Measurements from ENCODE around the gene SH3RF3.

Gene SH3RF3

DNA sequence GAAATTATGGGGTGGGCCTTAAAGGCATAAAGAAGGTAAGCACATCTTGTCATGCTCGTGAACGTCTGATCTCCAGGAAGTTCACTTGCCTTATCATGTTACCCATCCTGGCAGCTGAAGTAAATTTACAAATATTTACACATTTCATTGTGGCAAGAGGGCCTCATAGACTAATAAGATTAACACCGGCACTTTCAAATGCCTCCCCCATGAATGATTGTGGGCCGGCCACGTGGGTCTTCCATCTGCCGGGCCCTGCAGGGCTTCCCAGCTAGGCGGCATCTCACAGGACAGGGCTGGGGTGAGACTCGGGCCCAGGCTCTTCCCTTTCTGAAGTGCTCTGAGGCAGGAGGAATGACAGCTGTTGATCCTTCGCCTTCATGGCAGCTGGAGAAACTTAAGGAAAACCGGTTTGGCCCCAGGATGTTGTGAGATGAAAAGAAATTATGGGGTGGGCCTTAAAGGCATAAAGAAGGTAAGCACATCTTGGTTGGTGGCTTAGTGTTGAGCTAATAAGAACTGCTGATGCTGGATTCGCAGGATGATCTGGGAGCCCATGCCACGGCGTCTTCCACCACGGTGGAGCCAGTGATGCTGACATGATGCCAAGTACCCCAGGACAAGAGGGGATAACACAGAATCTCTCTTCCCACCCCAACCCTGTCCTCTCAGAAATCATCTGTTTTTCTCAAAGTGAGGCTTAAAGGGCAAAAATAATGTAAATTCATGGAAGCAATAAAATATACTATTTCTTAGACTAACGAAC lies 308.5 kb downstream of the SH3RF3 start:
- no peak for DNase-seq (ENCODE audit: low read depth)

DNA sequence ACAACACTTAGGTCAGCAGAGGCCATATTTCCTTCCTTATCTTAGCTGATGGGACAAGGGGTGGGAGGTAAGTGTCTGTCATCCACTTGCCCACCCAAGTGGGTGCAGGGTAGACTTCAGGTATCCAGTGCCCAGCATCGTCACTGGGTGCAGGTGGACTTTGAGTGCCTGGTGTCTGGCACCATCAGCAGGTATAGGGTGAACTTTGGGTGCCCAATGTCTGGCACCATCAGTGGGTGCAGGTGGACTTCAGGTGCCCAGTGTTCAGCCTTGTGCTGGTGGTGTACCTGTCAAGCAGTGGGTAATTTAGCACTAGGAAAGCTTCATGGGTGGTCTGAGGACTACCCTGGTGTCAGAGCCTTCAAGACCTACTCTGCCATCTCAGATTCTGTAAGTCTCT lies 309.1 kb downstream of the SH3RF3 start:
- DNase-seq (ENCODE audit: low read depth): no peak

DNA sequence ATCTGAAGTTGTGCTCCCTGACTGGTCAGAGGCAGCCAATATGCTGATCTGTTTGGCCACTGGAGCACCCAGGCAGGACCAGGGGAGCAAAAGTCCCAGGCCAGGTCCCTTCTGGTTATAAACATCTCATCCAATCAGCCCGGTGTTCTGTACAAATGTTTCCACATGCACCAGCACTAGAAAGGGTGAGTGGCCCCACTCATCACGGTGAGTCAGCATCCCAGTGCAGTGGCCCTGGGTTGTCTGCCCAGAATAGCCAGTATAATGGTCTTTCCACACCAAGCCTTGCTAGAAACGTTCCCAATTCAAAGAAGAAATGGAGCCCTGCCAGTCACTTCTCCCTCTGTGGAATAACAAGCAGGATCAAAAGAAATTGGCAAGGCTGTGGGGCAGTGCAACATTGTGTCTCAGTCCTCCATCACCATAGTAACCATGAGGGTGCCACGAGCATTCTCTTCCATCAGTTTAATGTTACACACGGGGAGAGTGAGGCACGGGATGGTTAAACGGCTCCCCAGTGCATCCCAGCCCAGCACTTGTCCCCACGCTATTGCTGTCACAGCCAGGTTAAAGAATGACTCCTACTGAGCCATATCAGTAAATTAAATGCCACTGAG lies 309.9 kb downstream of the SH3RF3 start:
- DNase-seq (ENCODE audit: low read depth): peak; percentile 70

DNA sequence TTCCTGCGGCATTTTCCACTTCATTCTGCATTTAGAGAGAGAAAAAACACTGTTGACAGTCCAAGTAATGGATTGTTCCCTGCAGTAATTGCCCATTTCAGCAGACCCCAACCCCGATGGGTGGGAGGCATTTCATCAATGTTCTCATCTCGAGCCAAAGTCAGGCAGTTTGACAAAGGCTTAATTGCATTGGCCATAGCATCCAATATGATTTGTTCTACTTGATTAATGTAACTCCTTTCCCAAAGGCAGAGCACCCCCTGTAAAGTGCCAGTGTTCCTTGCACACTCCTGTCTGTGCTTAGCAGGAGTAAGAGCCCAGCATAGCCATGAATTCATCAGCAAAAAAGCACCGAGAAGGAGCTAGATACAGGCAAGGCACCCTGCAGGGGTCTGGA lies 310.4 kb downstream of the SH3RF3 start:
- DNase-seq (ENCODE audit: low read depth): no peak

DNA sequence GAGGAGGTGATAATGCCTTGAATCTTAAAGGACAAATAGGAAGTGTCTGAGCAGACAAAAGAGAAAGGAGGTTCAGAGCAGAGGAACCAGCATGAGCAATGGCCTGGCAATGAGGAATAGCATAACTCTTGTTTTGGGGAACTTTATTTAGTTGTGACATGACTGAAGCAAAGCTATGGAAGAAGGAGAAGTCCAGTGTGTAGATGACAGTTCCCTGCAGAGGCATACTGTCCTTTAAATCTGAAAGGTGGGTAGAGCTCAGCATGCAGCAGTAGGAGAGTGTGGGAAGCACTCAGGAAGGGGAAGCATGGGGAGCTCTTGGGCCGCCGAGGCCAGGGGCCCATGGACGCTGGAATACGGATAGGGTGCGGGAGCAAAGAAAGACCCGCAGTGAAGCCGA lies 311.0 kb downstream of the SH3RF3 start:
- DNase-seq (ENCODE audit: low read depth): no peak

DNA sequence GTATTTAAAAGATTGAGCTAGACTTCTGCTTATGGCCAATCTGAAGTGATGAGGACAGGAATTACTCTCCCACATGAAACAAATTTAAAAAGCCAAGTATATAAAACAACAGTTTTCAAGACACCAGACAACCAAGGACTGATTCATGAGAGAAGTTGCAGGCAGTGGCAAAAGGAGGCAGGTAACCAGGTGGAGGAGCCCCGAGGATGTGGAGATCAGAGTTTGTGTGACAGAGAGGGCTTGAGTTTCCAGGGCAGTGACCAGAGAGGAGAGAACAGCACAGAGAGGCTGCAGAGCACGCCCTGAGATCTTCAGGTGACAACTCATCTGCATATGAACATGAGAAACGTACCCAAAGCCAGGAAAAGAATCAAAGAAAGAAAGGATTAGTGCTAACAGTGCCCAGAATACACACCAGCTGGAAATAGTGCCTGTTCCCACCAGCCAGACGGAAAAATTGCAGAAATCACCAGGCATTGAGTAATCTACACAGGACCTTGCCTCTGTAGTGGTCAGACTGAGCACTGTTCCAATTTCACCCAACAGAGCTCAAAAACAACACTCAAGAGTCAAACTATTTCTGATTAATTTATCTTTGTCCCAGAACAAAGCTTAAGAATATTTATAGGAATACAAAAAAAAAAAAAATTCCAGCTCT lies 311.6 kb downstream of the SH3RF3 start:
- no peak for DNase-seq (ENCODE audit: low read depth)

DNA sequence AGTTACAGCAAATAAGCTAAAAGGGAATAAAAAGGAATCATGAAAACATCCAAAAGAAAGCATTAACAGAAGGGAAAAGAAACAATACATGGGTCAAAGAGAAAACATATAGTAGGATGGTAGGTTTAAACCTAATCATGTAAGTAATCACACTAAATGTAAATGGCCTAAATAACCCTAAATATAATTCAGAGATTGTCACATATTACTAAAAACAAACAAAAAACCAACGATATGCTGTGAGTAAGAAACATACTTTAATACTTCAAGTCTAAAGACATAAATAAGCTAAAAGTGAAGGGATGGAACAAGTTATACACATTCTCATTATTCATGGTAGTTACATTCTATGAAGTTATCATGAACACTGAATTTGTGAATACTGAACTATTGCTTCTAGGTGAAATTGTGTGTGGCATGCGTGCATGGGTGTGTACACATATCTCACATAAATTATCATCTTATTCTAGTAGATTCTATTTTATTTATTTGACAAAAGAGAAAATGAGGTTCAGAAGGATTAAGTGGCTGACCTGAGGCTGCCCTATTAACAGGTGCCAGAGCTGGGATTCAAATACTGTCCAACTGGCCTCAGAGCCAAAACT lies 313.8 kb downstream of the SH3RF3 start:
- no peak for DNase-seq (ENCODE audit: low read depth)

DNA sequence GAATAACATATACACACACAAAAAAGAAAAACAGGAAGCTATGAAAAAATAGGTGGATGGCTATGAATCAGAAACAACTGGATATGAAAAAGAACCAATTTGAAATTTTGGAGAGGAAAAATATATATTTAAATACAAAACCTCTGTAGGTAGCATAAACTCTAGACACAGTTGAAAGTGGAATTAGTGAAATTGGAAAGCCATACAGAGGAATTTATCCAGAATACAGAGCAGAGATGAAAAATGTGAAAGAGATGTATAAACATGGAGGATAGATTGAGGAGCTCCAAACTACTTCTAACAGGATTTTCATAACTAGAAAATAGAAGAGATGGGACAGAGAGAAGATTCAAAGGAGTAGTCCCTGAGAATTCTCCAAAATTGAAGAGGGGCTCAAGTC lies 315.9 kb downstream of the SH3RF3 start:
- no peak for DNase-seq (ENCODE audit: low read depth)

DNA sequence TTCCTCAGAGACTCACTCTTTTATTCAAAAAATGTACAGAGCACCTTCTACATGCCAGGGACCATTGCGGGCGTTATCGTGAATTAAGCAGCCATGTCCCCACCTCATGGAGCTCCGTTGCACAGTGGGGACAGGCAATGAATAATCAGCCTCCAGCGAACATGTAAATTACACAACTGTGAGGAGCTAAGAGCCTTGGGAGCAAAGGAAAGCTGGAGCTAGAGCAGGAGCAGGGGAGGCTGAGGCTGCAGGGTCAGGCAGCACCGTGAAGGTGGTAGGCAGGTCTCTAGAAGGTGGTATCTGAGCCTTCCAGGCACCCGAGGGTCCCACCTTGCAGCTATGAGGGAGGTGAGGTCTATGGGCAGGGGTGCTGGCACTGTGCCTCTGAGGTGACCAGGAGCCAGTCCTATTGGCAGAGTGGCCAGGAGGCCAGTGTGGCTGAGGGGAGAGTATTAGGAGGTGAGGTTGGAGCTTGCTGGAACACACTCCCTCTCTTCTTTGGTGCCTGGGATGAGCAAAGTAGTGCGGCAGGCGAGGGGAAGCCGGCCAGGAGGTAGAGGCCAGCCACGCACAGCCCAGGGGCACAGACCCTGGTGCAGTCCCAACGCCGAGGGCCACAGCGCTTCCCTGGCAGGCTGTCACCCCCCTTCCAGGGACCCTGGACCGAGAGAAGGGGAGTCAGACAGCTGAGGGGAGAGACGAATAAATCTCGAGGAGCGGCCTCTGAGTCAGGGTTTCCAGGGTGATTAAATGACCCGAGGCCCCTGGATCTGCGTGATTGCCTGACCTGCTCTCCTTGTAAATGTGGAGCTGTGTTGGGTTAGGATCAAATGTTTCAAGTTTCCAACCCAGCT lies 317.5 kb downstream of the SH3RF3 start:
- no peak for DNase-seq (ENCODE audit: low read depth)

DNA sequence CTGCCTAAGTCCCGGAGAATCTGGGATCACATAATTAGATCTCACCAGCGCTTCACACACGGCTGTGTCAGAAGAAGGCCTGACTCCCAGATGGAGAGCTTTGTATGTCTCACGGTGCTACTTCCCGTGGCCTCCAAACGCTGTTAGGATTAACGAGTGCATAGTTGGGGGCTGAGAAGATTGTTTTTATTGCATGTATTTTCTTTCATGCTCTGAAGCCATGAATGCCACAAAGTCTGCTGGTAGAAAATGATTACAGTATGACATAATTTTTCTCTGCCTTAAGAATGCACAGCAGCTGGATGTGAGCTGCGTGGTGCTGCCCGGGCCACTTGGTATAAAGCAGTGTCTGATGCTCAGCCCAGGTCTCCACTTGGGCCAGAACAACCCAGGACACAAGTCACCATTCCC lies 318.3 kb downstream of the SH3RF3 start:
- peak; percentile 97 for DNase-seq (ENCODE audit: low read depth)

DNA sequence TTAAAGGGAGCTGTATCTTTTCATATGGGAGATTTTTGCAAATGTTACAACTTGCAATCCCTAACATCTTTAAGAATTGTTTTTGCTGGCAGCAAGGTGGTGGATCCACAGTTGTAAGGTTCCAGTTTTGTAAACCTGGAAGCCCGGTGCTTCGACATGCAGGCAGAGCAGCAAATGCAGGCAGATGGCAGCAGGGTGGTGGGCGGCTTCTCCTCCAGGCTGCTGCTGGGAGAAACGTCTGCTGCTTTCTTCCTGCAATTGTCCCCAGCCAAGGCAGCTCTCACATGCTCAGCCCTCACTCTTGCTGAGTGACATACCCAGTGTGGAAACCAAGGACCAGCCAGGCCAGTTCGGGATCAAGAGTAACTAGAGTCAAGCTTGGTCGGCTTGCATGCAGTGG lies 318.8 kb downstream of the SH3RF3 start:
- DNase-seq (ENCODE audit: low read depth): no peak

DNA sequence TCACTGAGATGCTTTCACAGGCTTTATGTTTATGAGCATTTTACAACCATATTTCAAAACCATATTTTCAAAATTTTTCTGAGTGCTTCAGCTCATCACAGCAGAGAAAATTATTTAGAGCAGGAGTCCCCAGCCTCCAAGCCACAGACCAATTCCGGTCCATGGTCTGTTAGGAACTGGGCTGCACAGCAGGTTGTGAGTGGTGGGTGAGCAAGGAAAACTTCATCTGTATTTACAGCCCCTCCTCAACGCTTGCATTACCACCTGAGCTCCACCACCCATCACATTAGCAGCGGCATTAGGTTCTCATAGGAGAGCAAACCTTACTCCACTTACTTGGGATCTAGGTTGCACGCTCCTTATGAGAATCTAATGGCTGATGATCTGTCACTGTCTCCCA lies 319.2 kb downstream of the SH3RF3 start:
- DNase-seq (ENCODE audit: low read depth): no peak

DNA sequence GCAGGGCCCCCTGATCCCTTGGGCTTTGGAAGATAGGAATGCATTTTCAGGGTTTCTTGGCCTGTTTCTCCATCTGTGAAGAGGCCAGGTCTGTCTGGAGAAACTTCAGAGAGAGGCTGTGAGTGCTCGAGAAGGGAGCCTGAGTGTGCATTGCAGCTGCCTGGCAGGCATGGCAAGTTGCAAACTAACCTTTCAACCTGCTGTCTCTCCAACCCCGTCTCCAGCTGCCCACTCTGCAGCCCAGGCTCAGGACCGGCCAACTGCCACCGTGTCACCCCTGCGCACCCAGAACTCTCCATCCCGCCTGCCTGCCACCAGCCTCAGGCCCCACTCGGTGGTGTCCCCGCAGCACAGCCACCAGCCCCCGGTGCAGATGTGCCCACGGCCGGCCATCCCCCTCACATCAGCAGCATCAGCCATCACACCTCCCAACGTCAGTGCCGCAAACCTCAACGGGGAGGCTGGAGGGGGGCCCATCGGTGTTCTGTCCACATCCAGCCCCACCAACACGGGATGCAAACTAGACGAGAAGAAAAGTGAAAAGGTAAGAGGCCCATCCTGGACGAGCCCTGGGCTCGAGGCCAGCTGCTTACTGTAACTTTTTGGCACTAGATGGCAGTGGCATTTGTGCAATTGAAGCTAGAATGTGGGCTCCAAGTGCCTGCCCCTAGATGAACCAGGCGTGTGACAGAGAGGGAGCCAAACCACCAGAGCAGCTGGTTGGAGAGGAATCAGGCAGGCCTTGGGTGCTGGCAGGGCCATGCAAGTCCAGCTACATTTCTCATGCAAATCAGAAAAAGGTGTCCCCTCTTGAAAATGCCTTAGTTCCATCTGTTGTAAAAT lies 320.2 kb downstream of the SH3RF3 start:
- DNase-seq (ENCODE audit: low read depth): no peak

DNA sequence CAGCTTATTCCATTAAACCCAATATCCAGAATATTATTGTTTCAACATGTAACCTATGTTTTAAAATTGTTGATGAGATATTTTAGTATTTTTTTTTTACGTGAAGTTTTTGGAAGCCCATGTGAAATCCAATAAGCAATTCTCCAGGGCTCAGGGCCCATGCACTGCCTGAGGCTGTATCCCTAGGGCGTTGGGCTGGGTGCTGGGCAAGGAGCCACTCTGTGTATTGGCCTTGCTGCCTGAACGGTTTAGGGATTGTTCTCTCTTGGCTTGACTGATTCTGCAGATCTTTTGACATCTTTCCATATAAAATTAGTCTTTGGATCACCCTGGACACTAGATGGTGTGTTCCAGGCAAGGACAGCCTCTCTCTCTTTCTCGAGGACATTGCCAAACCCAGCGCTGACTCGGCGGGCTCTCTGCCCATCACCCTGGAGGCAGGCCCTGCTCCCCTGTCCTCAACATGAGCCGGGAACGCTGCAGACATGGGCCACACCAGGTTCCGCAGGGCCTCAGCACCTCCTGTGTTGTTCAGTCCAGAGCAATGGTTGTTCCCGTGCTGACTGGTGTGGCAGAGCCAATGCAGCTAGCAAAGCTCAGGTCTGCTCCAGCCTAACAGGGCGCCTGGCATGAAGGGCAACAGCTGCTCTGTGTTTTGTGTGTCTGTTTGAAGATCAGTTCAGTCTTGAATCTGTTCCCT lies 321.7 kb downstream of the SH3RF3 start:
- no peak for DNase-seq (ENCODE audit: low read depth)

DNA sequence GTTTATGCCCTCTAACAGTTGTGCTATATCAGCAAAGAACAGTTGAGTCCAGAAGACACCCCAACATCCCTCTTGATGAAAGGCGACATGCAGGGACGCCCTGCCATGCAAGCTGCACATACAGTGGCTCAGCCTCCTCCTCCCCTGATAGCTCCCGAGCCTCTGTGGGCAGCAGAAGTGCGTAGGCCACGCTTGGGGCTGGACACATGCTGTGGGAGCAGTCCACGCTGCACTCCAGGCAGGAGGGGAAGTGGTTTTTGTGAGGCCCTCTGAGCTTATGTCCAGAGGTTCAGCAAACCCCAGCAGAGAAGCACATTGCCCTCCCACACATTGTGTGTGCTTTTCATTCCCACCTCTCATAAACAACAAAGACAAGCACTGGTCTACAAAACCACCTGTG lies 322.7 kb downstream of the SH3RF3 start:
- no peak for DNase-seq (ENCODE audit: low read depth)

DNA sequence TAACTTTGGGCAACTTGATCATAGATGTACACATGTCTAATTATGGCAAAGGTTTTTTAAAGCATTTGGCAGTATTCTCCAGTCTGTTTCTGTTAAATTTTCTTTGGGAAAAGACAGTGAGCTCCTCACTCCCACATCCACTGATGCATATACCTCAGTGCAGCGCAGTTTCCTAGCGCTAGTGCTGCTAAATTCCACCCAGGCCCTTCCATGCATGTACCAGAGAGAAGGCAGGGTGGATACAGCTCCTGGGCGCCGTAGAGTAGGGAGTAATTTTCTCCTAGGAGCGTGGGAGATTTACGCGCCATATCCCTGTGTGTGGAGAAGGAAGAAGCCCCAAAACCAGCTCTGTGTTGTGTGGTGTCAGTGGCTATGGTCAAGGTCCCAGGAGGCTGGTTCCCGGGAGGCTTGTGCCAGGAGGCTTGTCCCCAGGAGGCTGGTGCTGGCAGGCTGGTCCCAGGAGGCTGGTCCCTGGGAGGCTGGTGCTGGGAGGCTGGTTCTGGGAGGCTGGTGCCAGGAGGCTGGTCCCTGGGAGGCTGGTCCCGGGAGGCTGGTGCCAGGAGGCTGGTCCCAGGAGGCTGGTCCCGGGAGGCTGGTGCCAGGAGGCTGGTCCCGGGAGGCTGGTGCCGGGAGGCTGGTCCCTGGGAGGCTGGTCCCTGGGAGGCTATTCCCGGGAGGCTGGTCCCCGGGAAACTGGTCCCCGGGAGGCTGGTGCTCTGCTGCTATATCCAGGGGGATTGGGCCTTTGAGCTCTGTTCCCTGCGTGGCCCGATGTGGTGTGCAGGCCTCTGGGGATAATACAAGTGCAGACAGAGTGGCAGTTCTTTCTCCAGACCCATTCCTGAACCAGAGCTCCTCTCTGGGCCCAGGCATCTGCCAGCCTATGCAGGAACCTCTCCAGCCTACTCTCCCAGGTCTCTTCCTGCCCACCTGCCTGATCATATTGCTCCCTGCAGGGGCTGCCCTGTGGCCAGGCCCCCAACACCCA lies 323.6 kb downstream of the SH3RF3 start:
- DNase-seq (ENCODE audit: low read depth): no peak

DNA sequence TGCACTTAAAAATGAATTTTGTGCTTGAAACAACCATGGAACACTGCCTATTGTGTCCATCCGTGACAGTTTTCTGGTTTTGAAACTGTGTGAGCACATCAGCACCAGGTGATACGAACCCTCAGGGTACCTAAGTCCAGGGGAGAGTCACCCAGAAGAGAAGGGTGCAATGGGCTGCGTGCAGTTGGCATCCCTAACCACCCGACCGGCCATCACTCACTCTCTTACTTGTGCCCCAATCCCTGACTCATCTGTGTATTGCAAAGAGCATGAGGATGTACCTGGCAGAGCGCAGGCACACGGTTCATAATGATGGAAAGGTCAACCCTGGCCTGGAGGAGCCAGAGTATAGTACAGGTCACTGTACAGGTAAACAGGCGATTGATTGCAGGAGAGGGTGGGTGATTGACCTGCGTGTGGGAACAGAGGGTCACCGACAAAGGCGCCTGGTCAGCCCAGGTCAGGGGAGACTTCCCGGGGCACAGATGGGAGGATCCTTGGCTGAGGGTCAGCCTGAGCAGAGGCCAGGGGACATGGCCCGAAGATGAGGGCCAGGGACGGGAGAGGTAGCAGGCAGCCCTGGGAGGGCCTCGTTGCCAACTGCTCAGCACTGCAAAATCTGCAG lies 324.5 kb downstream of the SH3RF3 start:
- DNase-seq (ENCODE audit: low read depth): no peak

DNA sequence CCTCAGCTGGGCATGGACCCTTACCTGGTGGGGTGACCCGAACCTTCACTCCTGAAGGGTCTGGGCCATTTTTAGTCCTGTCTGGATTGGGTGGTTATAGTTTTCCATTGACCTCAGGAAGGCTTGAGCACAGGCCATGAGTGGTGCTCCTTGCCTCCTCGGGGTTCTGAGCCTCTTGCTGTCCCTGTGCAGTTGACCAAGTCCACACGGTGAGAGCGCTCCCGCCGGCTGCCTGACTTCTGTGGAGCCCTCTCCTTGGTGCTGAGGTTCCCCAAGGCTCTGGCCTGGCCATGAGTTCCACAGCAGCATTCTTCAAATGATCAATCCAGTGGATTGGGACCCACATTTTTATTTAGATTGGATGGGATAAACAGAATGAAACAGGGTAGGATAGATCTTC lies 325.3 kb downstream of the SH3RF3 start:
- DNase-seq (ENCODE audit: low read depth): no peak

Data from GM04504 (cell line).